T-helper 2 cell (primary cell): Measurements from ENCODE around the gene BOC.
A peak's percentile ranks its signal among the peaks of the same experiment; 100 is the strongest.

ENCODE experiments used
- DNase-seq, 5 experiments: peaks; one replicate each; pipeline versions ENCODE4 v3.0.0 to v3.0.0-alpha.2; 2012 to 2022

Gene BOC

GRCh38 chr3:113193719-113194118 lies 17.6 kb upstream of the BOC start:
- DNase-seq: no peak

GRCh38 chr3:113194823-113195401 lies 16.4 kb upstream of the BOC start:
- no peak for DNase-seq

- no peak for DNase-seq
These were observed 11.0 kb upstream of the BOC start for GRCh38 chr3:113200351-113200750.

- DNase-seq: no peak
These were observed 10.4 kb upstream of the BOC start for GRCh38 chr3:113200946-113201345.

DNA sequence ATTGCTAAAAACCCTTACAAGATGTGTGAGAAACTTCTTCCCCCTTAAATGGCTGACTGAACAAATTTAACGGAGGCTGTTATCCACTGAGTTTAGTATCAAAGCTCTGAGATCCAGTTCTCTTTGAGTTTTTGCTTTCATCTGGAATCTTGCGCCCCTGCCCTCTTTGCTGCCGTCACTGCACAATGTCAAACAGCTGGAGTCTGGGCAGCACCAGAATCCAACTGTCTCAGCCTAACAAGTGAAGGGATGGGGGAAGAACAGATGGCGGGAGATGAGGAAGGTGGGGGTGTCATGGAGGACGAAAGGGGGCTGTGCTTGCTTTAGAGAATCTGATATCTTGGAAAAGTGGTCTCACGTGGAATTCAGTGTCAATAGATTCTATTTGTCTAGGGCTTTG lies 7.0 kb upstream of the BOC start:
- DNase-seq: no peak

GRCh38 chr3:113205481-113205880 lies 5.9 kb upstream of the BOC start:
- DNase-seq: no peak

DNA sequence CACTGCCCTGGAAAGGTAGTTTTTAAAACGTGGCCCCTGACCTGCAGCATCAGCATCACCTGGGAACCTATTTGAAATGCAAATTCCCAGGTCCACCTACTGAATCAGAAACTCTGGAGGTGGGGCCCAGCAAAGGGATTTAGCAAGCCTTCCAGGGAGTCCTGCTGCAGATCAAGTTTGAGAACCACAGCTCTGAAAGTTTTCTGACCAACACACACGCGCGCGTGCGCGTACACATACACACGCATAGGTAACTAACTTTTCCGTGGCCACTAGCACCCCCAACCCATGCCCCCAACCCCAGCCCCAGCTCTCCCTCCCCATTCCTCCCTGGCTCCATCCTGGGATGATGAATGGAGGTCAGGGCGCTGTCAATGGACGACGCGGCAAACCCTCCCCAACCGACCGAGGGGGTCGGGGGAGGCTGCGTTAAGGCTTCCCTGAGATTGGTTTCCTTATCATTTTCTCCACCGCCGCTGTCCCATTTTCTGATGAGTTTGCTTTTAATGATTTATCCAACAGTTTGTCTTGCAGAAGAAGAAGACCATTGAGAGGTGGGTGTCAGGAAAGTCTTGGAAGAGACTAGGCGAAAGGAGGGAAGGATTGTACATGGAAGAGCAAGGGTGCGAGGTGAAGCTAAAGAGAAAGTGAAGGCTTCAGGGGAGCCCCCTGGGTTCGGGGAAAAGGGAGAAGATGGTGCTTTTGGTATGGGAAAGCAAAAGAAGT lies 590 bp upstream of the BOC start:
- DNase-seq: no peak

GRCh38 chr3:113212150-113212843 lies 940 bp downstream of the BOC start:
- peak in 1 of 5 experiments; percentile 29 for DNase-seq

GRCh38 chr3:113212844-113213375 lies 1.6 kb downstream of the BOC start:
- no peak for DNase-seq

- no peak for DNase-seq
These were observed 2.7 kb downstream of the BOC start for GRCh38 chr3:113213896-113214587.

DNA sequence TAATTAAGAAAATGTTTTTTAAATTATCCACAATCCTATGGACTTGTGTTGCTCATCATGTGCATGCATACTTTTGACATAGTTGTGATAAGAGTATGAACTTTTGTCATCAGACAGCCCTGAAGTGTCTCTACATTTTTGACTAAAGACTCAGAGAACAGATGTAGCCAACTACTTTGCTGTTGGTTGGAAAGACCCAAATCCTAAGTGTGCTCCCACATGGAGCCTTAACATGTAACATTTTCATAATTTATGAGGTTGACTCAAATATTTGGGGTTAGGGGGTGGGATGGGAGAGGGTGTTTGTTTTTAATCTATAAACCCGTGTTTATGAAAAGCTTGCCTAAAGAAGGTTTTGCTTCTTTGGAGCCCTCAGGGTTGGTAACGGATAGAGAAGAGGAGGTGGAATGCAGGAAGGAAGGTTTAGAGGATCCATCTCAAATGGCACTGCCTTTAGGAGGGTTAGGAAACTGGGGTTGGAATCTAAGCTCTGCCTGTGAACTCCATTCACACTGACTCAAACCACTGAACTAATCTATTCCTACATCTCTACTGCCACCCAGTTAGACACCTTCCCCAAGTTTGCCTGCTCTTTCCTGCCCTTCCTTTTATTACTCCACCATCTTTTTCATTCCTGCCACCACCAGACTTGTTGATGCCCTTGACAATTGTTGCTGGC lies 3.7 kb downstream of the BOC start:
- no peak for DNase-seq

GRCh38 chr3:113216393-113216792 lies 5.0 kb downstream of the BOC start:
- no peak for DNase-seq

- no peak for DNase-seq
These were observed 6.8 kb downstream of the BOC start for GRCh38 chr3:113218011-113218680.

DNA sequence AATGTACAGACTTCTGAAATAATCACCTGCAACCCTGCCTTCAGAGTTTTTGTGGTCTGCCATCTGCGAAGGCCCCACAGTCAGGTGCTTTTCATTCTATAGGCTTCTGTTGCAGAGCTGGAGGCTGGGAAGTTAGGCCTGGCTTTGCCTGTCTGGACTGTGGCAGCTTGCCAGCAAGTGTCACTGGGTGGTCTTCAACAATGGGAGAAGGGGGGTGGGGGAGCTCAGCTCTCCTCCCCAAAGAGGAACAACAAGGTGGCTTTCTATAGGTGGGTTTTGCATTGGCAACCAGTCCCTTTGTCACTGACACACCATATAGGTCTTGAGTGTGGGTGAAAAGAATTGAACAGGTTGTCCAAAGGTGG lies 7.3 kb downstream of the BOC start:
- no peak for DNase-seq

- no peak for DNase-seq
These were observed 8.4 kb downstream of the BOC start for GRCh38 chr3:113219605-113220300.

DNA sequence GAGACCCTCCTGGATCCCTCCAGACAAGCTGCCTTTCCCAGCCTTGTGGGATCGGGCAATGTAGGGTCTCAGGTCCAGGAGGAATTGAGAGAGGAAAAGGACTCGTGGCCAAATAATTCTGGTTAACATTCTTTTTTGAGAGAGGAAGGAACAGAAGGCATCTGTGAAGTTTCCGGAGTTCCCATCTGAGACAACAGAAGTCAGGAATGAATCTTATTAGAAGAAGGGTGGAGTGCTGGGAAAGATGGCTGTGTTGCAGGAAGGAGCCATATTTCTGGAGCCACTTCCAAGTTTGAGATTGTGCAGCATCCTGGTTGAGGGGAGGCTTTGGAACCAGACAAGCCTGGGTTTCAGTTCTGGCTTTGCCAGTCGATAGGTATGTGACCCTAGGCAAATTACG lies 9.4 kb downstream of the BOC start:
- DNase-seq: no peak

GRCh38 chr3:113221721-113222257 lies 10.4 kb downstream of the BOC start:
- no peak for DNase-seq

GRCh38 chr3:113222451-113223086 lies 11.2 kb downstream of the BOC start:
- no peak for DNase-seq

GRCh38 chr3:113223475-113224281 lies 12.3 kb downstream of the BOC start:
- peak in 1 of 5 experiments; percentile 57 for DNase-seq

DNA sequence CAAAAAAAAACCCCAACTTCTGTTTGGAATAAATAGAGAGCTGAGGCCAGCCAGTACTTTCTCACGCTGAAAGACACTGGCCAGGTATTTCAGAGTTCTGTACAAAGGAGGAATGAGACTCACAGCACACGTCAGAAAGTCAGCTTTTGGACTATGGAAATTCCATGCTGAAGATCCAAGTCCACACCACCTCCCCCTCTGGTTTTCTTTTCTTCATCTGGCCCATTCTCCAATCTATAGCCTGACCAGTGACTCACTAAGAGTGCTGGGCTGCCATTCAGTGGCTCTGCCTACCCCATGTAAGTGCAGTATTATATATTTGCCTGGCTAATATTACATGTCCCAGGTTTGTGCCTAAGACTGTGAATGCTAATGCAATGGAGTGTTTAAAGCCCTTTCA lies 13.9 kb downstream of the BOC start:
- DNase-seq: no peak
